Measurements from ENCODE around the gene MXRA8. TPM values are rescaled to one million over a fixed set of nuclear protein-coding genes. Genes with fewer than 3 reads are reported as not detected.

The MXRA8 gene
- total RNA-seq, 2 donors from 2014 or later = 23.3 to 48.5 TPM

DNA sequence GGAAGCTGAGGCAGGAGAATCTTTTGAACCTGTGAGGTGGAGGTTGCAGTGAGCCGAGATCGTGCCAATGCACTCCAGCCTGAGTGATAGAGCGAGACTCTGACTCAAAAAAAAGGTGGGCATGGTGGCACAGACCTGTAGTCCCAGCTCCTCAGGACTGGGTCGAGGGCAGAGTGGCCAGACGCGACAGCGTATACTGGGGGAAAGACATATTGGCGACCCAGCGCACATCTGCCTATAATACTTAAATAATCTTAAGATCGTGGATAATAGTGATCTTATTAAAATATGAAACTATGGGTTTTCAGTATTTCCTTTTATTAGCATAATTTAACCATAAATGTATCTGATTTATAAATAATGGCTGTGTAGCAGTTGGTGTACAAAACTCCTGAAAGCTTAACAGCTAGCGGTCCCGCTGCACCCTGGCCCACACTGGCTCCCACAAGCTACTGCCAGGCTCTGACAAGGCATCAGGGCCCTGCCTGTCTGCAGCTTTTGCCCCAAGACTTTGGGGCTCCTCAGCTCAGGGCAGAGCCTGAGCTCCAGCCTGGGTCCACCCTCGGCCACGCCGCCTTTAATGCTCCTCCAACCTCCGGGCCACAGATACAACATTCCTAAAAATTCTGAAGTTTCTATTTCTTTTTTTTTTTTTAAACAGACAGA, 19.3 kb upstream of the MXRA8 start:
- no peaks in the 10 kb centered on the region for H3K9me3 ChIP-seq
- intact Hi-C loops (cut with DNase I) = no loop called here
- ATAC-seq = no peak
- WGBS, 2 donors = 90 to 93% methylated on average over 16 of the region's 16 CpGs
- H3K27me3 ChIP-seq = no peaks in the 10 kb centered on the region
- no peak overlapping the region for H3K27ac ChIP-seq
- TF ChIP-seq POLR2A (IDR thresholded peaks at IDR 0.05) = no peak
- TF ChIP-seq, protein P1, sequence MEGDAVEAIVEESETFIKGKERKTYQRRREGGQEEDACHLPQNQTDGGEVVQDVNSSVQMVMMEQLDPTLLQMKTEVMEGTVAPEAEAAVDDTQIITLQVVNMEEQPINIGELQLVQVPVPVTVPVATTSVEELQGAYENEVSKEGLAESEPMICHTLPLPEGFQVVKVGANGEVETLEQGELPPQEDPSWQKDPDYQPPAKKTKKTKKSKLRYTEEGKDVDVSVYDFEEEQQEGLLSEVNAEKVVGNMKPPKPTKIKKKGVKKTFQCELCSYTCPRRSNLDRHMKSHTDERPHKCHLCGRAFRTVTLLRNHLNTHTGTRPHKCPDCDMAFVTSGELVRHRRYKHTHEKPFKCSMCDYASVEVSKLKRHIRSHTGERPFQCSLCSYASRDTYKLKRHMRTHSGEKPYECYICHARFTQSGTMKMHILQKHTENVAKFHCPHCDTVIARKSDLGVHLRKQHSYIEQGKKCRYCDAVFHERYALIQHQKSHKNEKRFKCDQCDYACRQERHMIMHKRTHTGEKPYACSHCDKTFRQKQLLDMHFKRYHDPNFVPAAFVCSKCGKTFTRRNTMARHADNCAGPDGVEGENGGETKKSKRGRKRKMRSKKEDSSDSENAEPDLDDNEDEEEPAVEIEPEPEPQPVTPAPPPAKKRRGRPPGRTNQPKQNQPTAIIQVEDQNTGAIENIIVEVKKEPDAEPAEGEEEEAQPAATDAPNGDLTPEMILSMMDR (IDR thresholded peaks at IDR 0.05) = no peak
- no peak overlapping the region for H3K4me3 ChIP-seq
- H3K36me3 ChIP-seq (replicated peaks in 1 of 2; ENCODE audit: insufficient read depth in 1 of 2, low read depth in 2 of 2) = no peaks in the 10 kb centered on the region
- peaks cover 24% of the 10 kb centered on the region for H3K4me1 ChIP-seq
- no peak for DNase-seq

GRCh38 chr1:1376551-1377226, 18.3 kb upstream of the MXRA8 start:
- ATAC-seq (no peak), DNase-seq (no peak)
- TF ChIP-seq, protein P1 (IDR thresholded peaks at IDR 0.05) = no peak
- TF ChIP-seq POLR2A (IDR thresholded peaks at IDR 0.05) = no peak
- Histone ChIP-seq H3K9me3 (no peaks in the 10 kb centered on the region), H3K36me3 (replicated peaks in 1 of 2; ENCODE audit: insufficient read depth in 1 of 2, low read depth in 2 of 2) (no peaks in the 10 kb centered on the region), H3K4me3 (no peak overlapping the region), H3K4me1 (peaks cover 33% of the 10 kb centered on the region), H3K27ac (peak overlapping the region in 1 of 4 donors; percentile 96), H3K27me3 (no peaks in the 10 kb centered on the region)
- intact Hi-C loops (cut with DNase I) = no loop called here
- 82 to 89% methylated on average over 10 of the region's 10 CpGs for WGBS, 2 donors

- Histone ChIP-seq H3K4me3 (peak within 1 kb of the TSS; percentile 98 to 100), H3K27me3 (no peaks in the 10 kb centered on the region), H3K9me3 (no peaks in the 10 kb centered on the region), H3K4me1 (peaks cover 36% of the 10 kb centered on the region), H3K27ac (peak within 1 kb of the TSS; percentile 77 to 96 (median 86)), H3K36me3 (replicated peaks in 1 of 2; ENCODE audit: insufficient read depth in 1 of 2, low read depth in 2 of 2) (no peaks in the 10 kb centered on the region)
- intact Hi-C loops (cut with DNase I) = no loop called here
- TF ChIP-seq POLR2A (IDR thresholded peaks at IDR 0.05) = peak; percentile 10 to 83 (median 73)
- TF ChIP-seq, protein P1 (IDR thresholded peaks at IDR 0.05) = peak in 5 of 7 experiments; percentile 21 to 57 (median 53)
- 0 to 1% methylated on average over 31 to 80 of the region's 85 CpGs for WGBS, 2 donors
- DNase-seq (peak; percentile 98 to 99 (median 99)), ATAC-seq (peak; percentile 96)
These were observed 16.7 kb upstream of the MXRA8 start, which contains the start of gene AURKAIP1 for GRCh38 chr1:1374929-1375662. Gene AURKAIP1 (minus strand): TSS chr1:1375207. CDS start chr1:1374756, 451 bp downstream.

GRCh38 chr1:1374589-1374928, 16.2 kb upstream of the MXRA8 start:
- Histone ChIP-seq H3K27ac (peak overlapping the region; percentile 77 to 96 (median 86)), H3K4me1 (peaks cover 36% of the 10 kb centered on the region), H3K27me3 (no peaks in the 10 kb centered on the region), H3K4me3 (peak overlapping the region; percentile 98 to 100), H3K9me3 (no peaks in the 10 kb centered on the region), H3K36me3 (replicated peaks in 1 of 2; ENCODE audit: insufficient read depth in 1 of 2, low read depth in 2 of 2) (no peaks in the 10 kb centered on the region)
- WGBS, 2 donors = 0 to 1% methylated on average over 7 to 23 of the region's 24 CpGs
- peak in 1 of 4 donors; percentile 39 for DNase-seq
- no peak for TF ChIP-seq POLR2A (IDR thresholded peaks at IDR 0.05)
- TF ChIP-seq, protein P1 (IDR thresholded peaks at IDR 0.05) = no peak
- ATAC-seq = no peak
- intact Hi-C loops (cut with DNase I) = no loop called here
